Purkinje cell (primary cell): ENCODE results near the gene FTH1. TPM values are rescaled to one million over a fixed set of nuclear protein-coding genes. Genes with fewer than 3 reads are reported as not detected.

Experiments
- polyA plus RNA-seq: library from polyadenylated mRNA; unstranded; fragments of >200 nt; fragmentation: Nextera tagmentation; gene quantifications from 2 replicates; pipeline ENCODE4 v1.2.1, GENCODE V29; 2014

The FTH1 gene
- 157 and 245 TPM in 2 replicates for polyA plus RNA-seq

GRCh38 chr11:61967116-61967923 lies at the start of gene FTH1:
Gene FTH1, minus strand, starts transcription at chr11:61967634. Its CDS starts 209 bp downstream, at chr11:61967425.

GRCh38 chr11:61950035-61950547 lies 17.3 kb downstream of the FTH1 start, which contains the start of gene BEST1:
Gene BEST1, plus strand, starts transcription at chr11:61950351. Its CDS starts 1,456 bp downstream, at chr11:61951807.

GRCh38 chr11:61917334-61918109 lies 49.9 kb downstream of the FTH1 start, which contains the start of gene RAB3IL1:
Gene RAB3IL1, minus strand, starts transcription at chr11:61917566. Its CDS starts 199 bp downstream, at chr11:61917367.

Other genes with a start within 250 kb of the FTH1 start
- 0.06 TPM in 1 of 2 replicates, not detected in the other for gene MYRF, start 215.0 kb downstream of the FTH1 start, polyA plus RNA-seq
- 402 and 501 TPM in 2 replicates for gene TMEM258, start 175.0 kb downstream of the FTH1 start, polyA plus RNA-seq
- 12.6 and 17.0 TPM in 2 replicates for gene FEN1, start 174.7 kb downstream of the FTH1 start, polyA plus RNA-seq
- 25.7 and 34.0 TPM in 2 replicates for gene FADS1, start 150.6 kb downstream of the FTH1 start, polyA plus RNA-seq
- 7.3 and 9.6 TPM in 2 replicates for gene FADS2, start 139.3 kb downstream of the FTH1 start, polyA plus RNA-seq
- gene FADS3, start 76.1 kb downstream of the FTH1 start, polyA plus RNA-seq, result 0.51 TPM in 1 of 2 replicates, not detected in the other
- 0.14 and 0.15 TPM in 2 replicates for gene RAB3IL1, start 50.1 kb downstream of the FTH1 start, polyA plus RNA-seq
- not detected in 2 replicates for gene BEST1, start 17.3 kb downstream of the FTH1 start, polyA plus RNA-seq
- 4.7 and 5.6 TPM in 2 replicates for gene INCENP, start 156.4 kb upstream of the FTH1 start, polyA plus RNA-seq
- gene SCGB1D1, start 222.6 kb upstream of the FTH1 start, polyA plus RNA-seq, result not detected in 2 replicates
- gene SCGB2A1, start 241.0 kb upstream of the FTH1 start, polyA plus RNA-seq, result not detected in 2 replicates